PFSK-1 (cell line): ENCODE data around the gene TMEM238L.

Experiments used
- POLR2AphosphoS5 ChIP-seq: IDR thresholded peaks from 2 replicates; pipeline ENCODE4 v1.6.1; 2012; ENCODE audit warnings: low read depth, mild to moderate bottlenecking, control low read depth, low read length, moderate library complexity
- SIN3A ChIP-seq: IDR thresholded peaks from 2 replicates; pipeline ENCODE4 v1.6.1; 2012; ENCODE audit warnings: mild to moderate bottlenecking, low read length, moderate library complexity, borderline replicate concordance; ENCODE audit not compliant: insufficient read depth
- TAF1 ChIP-seq: IDR thresholded peaks from 2 replicates; pipeline ENCODE4 v1.6.1; 2012; ENCODE audit warnings: low read length, control low read depth, borderline replicate concordance; ENCODE audit not compliant: insufficient read depth

DNA sequence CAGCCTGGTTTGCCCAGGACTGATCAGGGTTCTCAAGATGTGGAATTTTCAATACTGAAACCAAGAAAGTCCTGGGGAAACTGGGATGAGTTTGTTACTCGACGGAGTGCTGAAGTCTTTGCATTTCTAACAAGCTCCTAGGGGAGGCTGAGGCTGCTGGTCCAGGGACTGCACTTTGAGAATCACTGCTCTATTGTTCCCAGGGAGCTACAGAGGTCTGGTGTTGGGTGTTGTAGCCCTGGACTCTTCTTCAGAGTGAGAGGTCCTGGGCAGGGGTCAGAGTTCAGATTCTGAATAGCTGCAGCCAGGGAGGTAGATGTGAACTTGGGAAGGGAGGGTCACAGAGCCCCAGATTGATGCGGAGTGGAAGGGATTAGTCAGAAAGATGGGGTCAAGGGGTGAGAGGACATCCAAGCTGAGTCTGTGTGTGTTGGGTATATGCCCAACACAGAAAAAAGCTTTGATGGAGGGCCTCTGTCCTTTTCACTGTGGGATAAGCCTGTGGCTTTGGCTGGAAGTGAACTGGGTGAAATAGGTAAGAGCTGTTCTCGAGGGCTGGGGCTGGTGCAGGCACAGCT is 14.1 kb downstream of the TMEM238L start:
- no peak for TF ChIP-seq TAF1
- no peak for TF ChIP-seq POLR2AphosphoS5
- TF ChIP-seq SIN3A = no peak
